ENCODE results near the gene TRIM54.

TRIM54 gene

DNA sequence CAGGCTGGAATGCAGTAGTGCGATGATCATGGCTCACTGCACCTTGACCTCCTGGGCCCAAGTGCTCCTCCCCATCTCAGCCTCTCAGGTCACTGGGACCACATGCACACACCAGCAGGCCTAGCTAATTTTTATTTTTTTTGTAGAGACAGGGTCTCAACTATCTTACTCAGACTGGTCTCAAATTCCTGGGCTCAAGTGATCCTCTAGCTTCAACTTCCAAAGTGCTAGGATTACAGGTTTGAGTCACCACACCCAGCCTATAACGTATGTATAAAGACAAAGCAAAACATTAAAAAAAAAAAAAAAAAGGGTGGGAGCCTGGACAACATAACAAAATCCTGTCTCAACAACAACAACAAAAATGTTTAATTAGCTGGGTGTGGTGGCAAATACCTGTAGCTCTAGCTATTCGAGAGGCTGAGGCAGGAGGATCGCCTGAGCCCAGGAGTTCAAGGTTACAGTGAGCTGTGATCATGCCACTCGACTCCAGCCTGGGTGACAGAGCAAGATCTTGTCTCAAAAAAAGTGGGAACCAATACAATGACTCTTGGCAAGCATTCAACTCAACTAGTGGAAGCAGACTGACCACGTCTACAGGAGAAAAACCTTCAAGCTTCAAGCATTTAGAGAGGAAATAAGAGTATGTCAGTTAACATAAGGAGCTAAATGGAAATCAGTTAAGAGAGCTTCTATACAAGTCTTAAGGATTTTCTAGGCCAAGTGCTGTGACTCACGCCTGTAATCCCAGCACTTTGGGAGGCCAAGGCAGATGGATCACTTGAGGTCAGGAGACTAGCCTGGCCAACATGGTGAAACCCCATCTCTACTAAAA lies 71.8 kb downstream of the TRIM54 start:
- no peak overlapping the region for H3K27ac ChIP-seq
- TF ChIP-seq, protein P1, sequence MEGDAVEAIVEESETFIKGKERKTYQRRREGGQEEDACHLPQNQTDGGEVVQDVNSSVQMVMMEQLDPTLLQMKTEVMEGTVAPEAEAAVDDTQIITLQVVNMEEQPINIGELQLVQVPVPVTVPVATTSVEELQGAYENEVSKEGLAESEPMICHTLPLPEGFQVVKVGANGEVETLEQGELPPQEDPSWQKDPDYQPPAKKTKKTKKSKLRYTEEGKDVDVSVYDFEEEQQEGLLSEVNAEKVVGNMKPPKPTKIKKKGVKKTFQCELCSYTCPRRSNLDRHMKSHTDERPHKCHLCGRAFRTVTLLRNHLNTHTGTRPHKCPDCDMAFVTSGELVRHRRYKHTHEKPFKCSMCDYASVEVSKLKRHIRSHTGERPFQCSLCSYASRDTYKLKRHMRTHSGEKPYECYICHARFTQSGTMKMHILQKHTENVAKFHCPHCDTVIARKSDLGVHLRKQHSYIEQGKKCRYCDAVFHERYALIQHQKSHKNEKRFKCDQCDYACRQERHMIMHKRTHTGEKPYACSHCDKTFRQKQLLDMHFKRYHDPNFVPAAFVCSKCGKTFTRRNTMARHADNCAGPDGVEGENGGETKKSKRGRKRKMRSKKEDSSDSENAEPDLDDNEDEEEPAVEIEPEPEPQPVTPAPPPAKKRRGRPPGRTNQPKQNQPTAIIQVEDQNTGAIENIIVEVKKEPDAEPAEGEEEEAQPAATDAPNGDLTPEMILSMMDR (IDR thresholded peaks at IDR 0.05), result no peak
- TF ChIP-seq ZFX (IDR thresholded peaks at IDR 0.05; ENCODE audit: borderline replicate concordance), result no peak

DNA sequence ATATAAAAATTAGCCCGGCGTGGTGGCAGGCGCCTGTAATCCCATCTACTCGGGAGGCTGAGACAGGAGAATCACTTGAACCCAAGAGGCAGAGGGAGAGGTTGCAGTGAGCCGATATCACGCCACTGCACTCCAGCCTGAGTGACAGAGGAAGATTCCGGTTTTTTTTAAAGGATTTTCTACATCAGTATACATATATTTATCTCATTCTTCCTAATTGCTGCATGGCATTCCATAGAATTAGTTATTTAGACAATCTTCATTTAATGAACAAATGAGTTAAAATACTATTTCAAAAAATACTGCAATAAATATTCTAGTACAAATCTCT lies 72.3 kb downstream of the TRIM54 start:
- no peak overlapping the region for H3K27ac ChIP-seq
- TF ChIP-seq, protein P1 (IDR thresholded peaks at IDR 0.05), result no peak
- TF ChIP-seq ZFX (IDR thresholded peaks at IDR 0.05; ENCODE audit: borderline replicate concordance), result no peak

DNA sequence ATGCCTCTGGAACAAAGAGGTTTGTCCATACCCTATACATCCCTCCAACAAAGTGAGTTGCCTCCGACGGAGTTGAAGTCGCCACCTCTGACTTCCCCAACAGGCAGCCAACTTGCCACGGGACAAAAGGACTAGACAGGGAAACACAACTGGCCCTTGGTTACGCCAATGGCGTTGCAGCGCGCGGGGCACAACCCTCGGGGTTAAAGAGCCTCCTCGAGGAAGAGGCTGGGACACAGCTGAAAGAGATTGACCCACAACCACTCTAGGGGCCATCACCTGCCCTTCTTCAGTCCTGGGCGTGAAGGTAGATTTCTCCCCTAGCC lies 73.8 kb downstream of the TRIM54 start:
- peak overlapping the region; percentile 98 for H3K27ac ChIP-seq
- TF ChIP-seq, protein P1 (IDR thresholded peaks at IDR 0.05), result no peak
- TF ChIP-seq ZFX (IDR thresholded peaks at IDR 0.05; ENCODE audit: borderline replicate concordance), result no peak

DNA sequence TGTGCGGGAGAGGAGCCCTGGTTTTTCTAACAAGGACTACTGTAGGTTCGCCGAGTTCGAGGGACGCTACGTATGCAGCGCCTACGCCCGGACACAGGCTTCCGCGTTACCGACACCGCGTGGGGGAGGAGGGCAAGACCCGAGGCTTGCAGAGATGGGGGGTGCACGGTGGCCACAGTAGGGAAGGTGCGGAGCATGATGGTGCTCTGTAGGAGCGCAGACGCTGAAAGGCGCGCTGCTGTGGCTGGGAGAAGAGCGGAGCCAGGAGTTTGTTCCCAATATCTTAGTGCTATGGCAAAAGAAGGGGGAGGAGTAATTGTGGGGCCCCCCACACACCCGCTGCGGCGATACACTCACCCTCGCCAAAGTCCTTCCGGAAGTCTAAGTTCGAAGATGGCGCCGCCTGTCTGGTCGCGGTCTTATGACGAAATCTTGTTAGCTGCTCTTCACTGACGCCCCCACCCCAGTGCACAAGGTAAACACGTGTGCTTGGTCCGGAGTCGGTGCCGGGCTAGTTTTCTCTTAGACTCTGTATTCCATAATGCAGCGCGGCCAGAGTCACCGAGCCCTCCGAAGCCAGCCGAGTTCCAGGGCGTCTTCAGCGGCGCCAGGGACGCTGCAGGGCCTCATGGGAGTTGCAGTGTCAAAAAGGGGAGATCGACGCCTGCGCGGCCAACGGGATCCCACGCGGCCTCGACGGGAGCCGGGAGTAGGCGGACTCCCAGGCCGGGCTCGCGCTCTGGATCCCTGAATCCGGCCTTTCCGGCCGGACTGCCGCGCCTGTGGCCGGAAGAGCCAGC lies 74.4 kb downstream of the TRIM54 start, which contains the start of gene GTF3C2:
TSS of gene GTF3C2 (minus strand) at position 383 of the 800 bp plus-strand sequence. CDS start 13,210 bp downstream, outside the sequence.
- H3K27ac ChIP-seq, result peak within 1 kb of the TSS; percentile 98
- TF ChIP-seq ZFX (IDR thresholded peaks at IDR 0.05; ENCODE audit: borderline replicate concordance), result no peak
- TF ChIP-seq, protein P1 (IDR thresholded peaks at IDR 0.05), result no peak

Measured in 22Rv1 (cell line).